DOHH2 (cell line): Measurements from ENCODE around the gene SSH2.

Experiments
- CTCF ChIP-seq: fragments of 200-600 bp; sonication (generic); IDR thresholded peaks from one replicate; pipeline ENCODE4 v1.5.1; 2014; ENCODE audit warnings: antibody characterized with exemption, mild to moderate bottlenecking, low read depth, low read length; ENCODE audit not compliant: poor library complexity, severe bottlenecking
- EZH2phosphoT487 ChIP-seq: fragments of 200-600 bp; sonication (generic); IDR thresholded peaks from 2 replicates; pipeline ENCODE4 v1.6.1; 2017; ENCODE audit warnings: borderline replicate concordance, mild to moderate bottlenecking, antibody characterized with exemption, low read length, moderate library complexity, mixed read lengths

GRCh38 chr17:29881256-29881655 is 48.8 kb downstream of the SSH2 start:
- TF ChIP-seq CTCF (no peak), EZH2phosphoT487 (no peak)
